Endothelial cell of umbilical vein (primary cell): Measurements from ENCODE around the gene ARV1. TPM values are rescaled to one million over a fixed set of nuclear protein-coding genes. Genes with fewer than 3 reads are reported as not detected.

Experiments used
- BruUV-seq: library from RNA; stranded (reverse); fragments of 400-500 nt; replicated peaks from 2 replicates; lab custom pipeline; 2021; lab: Mats Ljungman, UMichigan
- CTCF ChIA-PET: fragments of 300-600, 350-600 bp; sonication (Branson Sonifier 250); formaldehyde crosslinking; loops from one replicate; lab custom pipeline; 2021; ENCODE audit warnings: antibody characterized with exemption, inconsistent platforms; lab: Charles Lee
- POLR2A ChIA-PET: fragments of 300-600, 350-600 bp; sonication (Branson Sonifier 250); formaldehyde crosslinking; loops from one replicate; lab custom pipeline; 2021; ENCODE audit warnings: antibody characterized with exemption, inconsistent platforms; lab: Charles Lee
- DNase-seq: peaks from one replicate; pipeline ENCODE4 v3.0.0-alpha.2; 2011; ENCODE audit warnings: low read depth, low spot score
- FAIRE-seq: peaks from 2 replicates; lab custom pipeline; 2011; peaks lifted over from hg19 to GRCh38; lab: Jason Lieb, UNC
- H2AFZ ChIP-seq: 2 replicates; pipeline ENCODE4 v1.6.0; 2012; ENCODE audit warnings: low read depth, low read length, control low read depth, inconsistent platforms
- H3K27ac ChIP-seq: 2 replicates; pipeline ENCODE4 v1.5.1; 2011; ENCODE audit warnings: low read depth, mild to moderate bottlenecking, control low read depth, low read length, moderate library complexity; ENCODE audit not compliant: insufficient read depth
- H3K27me3 ChIP-seq, 2 experiments: 2 replicates each; pipeline versions ENCODE4 v1.6.0 to v1.6.1; 2011; ENCODE audit warnings: low read length in 2 of 2, mixed read lengths in 1 of 2; ENCODE audit not compliant: control insufficient read depth in 2 of 2, insufficient read depth in 2 of 2
- H3K36me3 ChIP-seq, 2 experiments: 2 replicates in 1 of 2; 3 replicates in 1 of 2; pipeline ENCODE4 v1.5.1; 2011; ENCODE audit warnings: low read length in 2 of 2, mild to moderate bottlenecking in 1 of 2, moderate library complexity in 1 of 2; ENCODE audit not compliant: control insufficient read depth in 2 of 2, insufficient read depth in 2 of 2; ENCODE audit errors: extremely low read depth in 1 of 2
- H3K4me1 ChIP-seq: 3 replicates; pipeline ENCODE4 v1.5.1; 2011; ENCODE audit warnings: mild to moderate bottlenecking, low read length; ENCODE audit not compliant: control insufficient read depth, insufficient read depth; ENCODE audit errors: extremely low read depth
- H3K4me2 ChIP-seq: 2 replicates; pipeline ENCODE4 v1.6.1; 2011; ENCODE audit warnings: low read length, control low read depth, mixed read lengths; ENCODE audit not compliant: insufficient read depth
- H3K4me3 ChIP-seq, 3 experiments: fragments of 200-600 bp in 1 of 3; sonication (generic), shearing (Covaris generic) in 1 of 3; replicated peaks in 1 of 3; 2 replicates each; pipeline ENCODE4 v1.5.1; 2011 to 2016; ENCODE audit warnings: control low read depth in 3 of 3, low read length in 3 of 3, mild to moderate bottlenecking in 2 of 3, inconsistent platforms in 1 of 3, low read depth in 1 of 3, moderate library complexity in 1 of 3; ENCODE audit not compliant: insufficient read depth in 1 of 3
- H3K79me2 ChIP-seq: 2 replicates; pipeline ENCODE4 v1.6.0; 2012; ENCODE audit warnings: low read length, inconsistent platforms; ENCODE audit not compliant: control insufficient read depth, insufficient read depth
- H3K9ac ChIP-seq: replicated peaks from 2 replicates; pipeline ENCODE3; 2011; ENCODE audit warnings: low read length, control low read depth; ENCODE audit not compliant: insufficient read depth; ENCODE audit errors: extremely low read depth
- H3K9me1 ChIP-seq: replicated peaks from 3 replicates; pipeline ENCODE4 v1.6.0; 2011; ENCODE audit warnings: mild to moderate bottlenecking, low read length; ENCODE audit not compliant: control insufficient read depth, insufficient read depth; ENCODE audit errors: extremely low read depth
- H3K9me3 ChIP-seq: replicated peaks from 2 replicates; pipeline ENCODE4 v1.5.1; 2012; ENCODE audit warnings: low read length, inconsistent platforms; ENCODE audit not compliant: control insufficient read depth, insufficient read depth
- H4K20me1 ChIP-seq: replicated peaks from 2 replicates; pipeline ENCODE3; 2011; ENCODE audit warnings: mild to moderate bottlenecking, low read length; ENCODE audit not compliant: control insufficient read depth, insufficient read depth; ENCODE audit errors: extremely low read depth
- CTCF ChIP-seq, 2 donors: IDR thresholded peaks; 1 replicate in 1 of 2; 2 replicates in 1 of 2; pipeline ENCODE4 v1.5.1; 2011; ENCODE audit warnings: low read length in 2 of 2, mild to moderate bottlenecking in 2 of 2, moderate library complexity in 2 of 2, control low read depth in 1 of 2, inconsistent platforms in 1 of 2, low read depth in 1 of 2; ENCODE audit not compliant: insufficient read depth in 1 of 2; ENCODE audit errors: extremely low read depth in 1 of 2
- EZH2 ChIP-seq: IDR thresholded peaks from 2 replicates; pipeline ENCODE4 v1.6.1; 2012; ENCODE audit warnings: borderline replicate concordance, low read depth, mild to moderate bottlenecking, moderate library complexity, low read length, inconsistent platforms; ENCODE audit not compliant: severe bottlenecking
- FOS ChIP-seq: IDR thresholded peaks from 2 replicates; pipeline ENCODE4 v1.6.1; 2011; ENCODE audit warnings: mild to moderate bottlenecking, low read length, moderate library complexity, borderline replicate concordance; ENCODE audit not compliant: insufficient read depth
- GATA2 ChIP-seq: IDR thresholded peaks from 2 replicates; pipeline ENCODE4 v1.7.0; 2011; ENCODE audit warnings: low read depth, mild to moderate bottlenecking, moderate library complexity, mixed read lengths, low read length; ENCODE audit not compliant: insufficient read length, insufficient read depth
- JUN ChIP-seq: IDR thresholded peaks from 2 replicates; pipeline ENCODE4 v1.6.1; 2011; ENCODE audit warnings: borderline replicate concordance, low read depth; ENCODE audit not compliant: insufficient read length, insufficient read depth
- MAX ChIP-seq: IDR thresholded peaks from 2 replicates; pipeline ENCODE4 v1.6.1; 2011; ENCODE audit not compliant: insufficient read depth, insufficient read length
- MYC ChIP-seq: IDR thresholded peaks from one replicate; pipeline ENCODE4 v1.6.1; 2011; ENCODE audit warnings: mild to moderate bottlenecking, low read depth, low read length
- POLR2A ChIP-seq: IDR thresholded peaks from 2 replicates; pipeline ENCODE4 v1.6.1; 2012; ENCODE audit warnings: low read depth, mild to moderate bottlenecking, control low read depth, low read length
- POLR2AphosphoS5 ChIP-seq: IDR thresholded peaks from 2 replicates; pipeline ENCODE4 v1.6.1; 2012; ENCODE audit warnings: low read depth, mild to moderate bottlenecking, control low read depth, low read length, moderate library complexity; ENCODE audit not compliant: insufficient read depth
- dilution Hi-C: fragments of 300-500 bp; cut with MboI; formaldehyde crosslinking; loops from one replicate; pipeline ENCODE4 v1.15.0; 2019; ENCODE audit warnings: low sequenced_read_pairs; ENCODE audit not compliant: extremely low pct_ligation_motif_present
- intact Hi-C: fragments of 100-400 bp; cut with micrococcal nuclease; formaldehyde crosslinking; loops from one replicate; pipeline ENCODE4 v1.10.0; 2022
- polyA plus RNA-seq, 4 experiments: library from polyadenylated mRNA; depleted of rRNA in 3 of 4; stranded (reverse) in 3 of 4; unstranded in 1 of 4; fragments of >200 nt; gene quantifications; 2 replicates each; pipeline versions ENCODE4 v1.2.1 to v1.2.3, GENCODE V29; 2011 to 2012; ENCODE audit warnings: missing spikeins in 1 of 4
- total RNA-seq: library from RNA; stranded (reverse); gene quantifications from 2 replicates; pipeline ENCODE4 v1.2.3, GENCODE V29; 2021

Gene ARV1
- total and polyA plus RNA-seq, 2 donors (not counting 3 experiments of a cell fraction or from before 2014, with no cell fraction given), result 10.7 to 14.0 TPM

GRCh38 chr1:231011963-231012362 lies 33.1 kb downstream of the ARV1 start:
- no peaks in the 10 kb centered on the region for H3K9me1 ChIP-seq
- ChIA-PET POLR2A (no interaction called here), CTCF (no interaction called here)
- TF ChIP-seq JUN (no peak), POLR2AphosphoS5 (no peak), GATA2 (no peak), MAX (no peak), POLR2A (no peak), FOS (no peak), MYC (no peak), EZH2 (no peak), CTCF (IDR thresholded peaks at IDR 0.05; ENCODE audit: extremely low read depth in 1 of 2, insufficient read depth in 1 of 2, low read depth in 1 of 2, low read length in 2 of 2) (no peak)
- no peaks in the 10 kb centered on the region for H3K4me1 ChIP-seq
- no peaks in the 10 kb centered on the region for H3K27me3 ChIP-seq
- no peaks in the 10 kb centered on the region for H3K9me3 ChIP-seq
- intact Hi-C loops, result no loop called here
- DNase-seq (no peak), FAIRE-seq (no peak)
- H3K27ac ChIP-seq, result no peak overlapping the region
- no peaks in the 10 kb centered on the region for H4K20me1 ChIP-seq
- no peaks in the 10 kb centered on the region for H3K36me3 ChIP-seq
- BruUV-seq, result no TSS peak
- H3K4me2 ChIP-seq, result no peak overlapping the region
- H3K4me3 ChIP-seq, result no peak overlapping the region
- H3K79me2 ChIP-seq, result no peaks in the 10 kb centered on the region
- dilution Hi-C loops, result no loop called here
- no peak overlapping the region for H2AFZ ChIP-seq
- no peak overlapping the region for H3K9ac ChIP-seq
